Mesothelial cell of epicardium (in vitro differentiated cells): ENCODE results near the gene INSC. TPM values are rescaled to one million over a fixed set of nuclear protein-coding genes. Genes with fewer than 3 reads are reported as not detected.

Experiments used
- DNase-seq, 2 experiments: peaks; one replicate each; pipeline ENCODE4 v3.0.0; 2021; ENCODE audit warnings: low spot score in 2 of 2; ENCODE audit not compliant: unreplicated experiment in 2 of 2
- H3K27ac Mint-ChIP-seq: 2 replicates; pipeline ENCODE4 v1.8.0; 2021; ENCODE audit warnings: mixed read lengths
- H3K27me3 Mint-ChIP-seq: 2 replicates; pipeline ENCODE4 v1.8.0; 2021; ENCODE audit warnings: low read depth, mixed read lengths
- H3K36me3 Mint-ChIP-seq: 2 replicates; pipeline ENCODE4 v1.8.0; 2021; ENCODE audit warnings: mixed read lengths
- H3K4me1 Mint-ChIP-seq: 2 replicates; pipeline ENCODE4 v1.8.0; 2021; ENCODE audit warnings: mixed read lengths
- H3K4me3 Mint-ChIP-seq: 2 replicates; pipeline ENCODE4 v1.8.0; 2021; ENCODE audit warnings: mild to moderate bottlenecking, moderate library complexity, mixed read lengths
- H3K9me3 Mint-ChIP-seq: 2 replicates; pipeline ENCODE4 v1.8.0; 2021; ENCODE audit warnings: mixed read lengths
- total RNA-seq: library from RNA; stranded (reverse); gene quantifications from 3 replicates; pipeline ENCODE4 v1.2.1, GENCODE V29; 2021
- TF ChIP-seq, protein P1 (sequence below): fragments of 200-600 bp; sonication (generic); IDR thresholded peaks from one replicate; pipeline ENCODE4 v1.5.0; 2021; ENCODE audit warnings: antibody characterized with exemption; ENCODE audit not compliant: unreplicated experiment

The INSC gene
- total RNA-seq, 1 donor from 2014 or later, result not detected

DNA sequence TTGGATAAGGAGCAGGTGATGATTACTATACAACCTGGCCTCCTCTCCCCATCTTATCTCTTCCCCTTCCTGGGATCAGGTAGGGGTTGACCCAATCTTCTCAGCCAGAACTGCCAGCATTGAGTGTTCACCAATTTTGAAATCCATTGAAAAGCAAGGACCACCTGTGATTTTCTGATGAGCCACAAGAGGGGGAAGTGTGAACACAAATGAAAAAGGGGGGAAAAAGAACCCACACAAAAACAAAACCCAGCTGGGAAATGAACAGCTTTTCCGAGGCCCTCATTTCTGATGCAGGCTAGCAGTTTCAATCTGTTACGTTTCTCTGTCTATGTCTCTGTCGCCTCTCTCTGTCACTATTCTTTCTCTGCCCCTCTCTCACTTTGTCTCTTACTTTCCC is 161.9 kb downstream of the INSC start:
- no peak for DNase-seq
- H3K4me1 Mint-ChIP-seq, result peaks cover 5% of the 10 kb centered on the region
- no peak overlapping the region for H3K4me3 Mint-ChIP-seq
- H3K27me3 Mint-ChIP-seq, result peaks cover 1% of the 10 kb centered on the region
- no peaks in the 10 kb centered on the region for H3K9me3 Mint-ChIP-seq
- H3K36me3 Mint-ChIP-seq, result no peaks in the 10 kb centered on the region
- TF ChIP-seq, protein P1, sequence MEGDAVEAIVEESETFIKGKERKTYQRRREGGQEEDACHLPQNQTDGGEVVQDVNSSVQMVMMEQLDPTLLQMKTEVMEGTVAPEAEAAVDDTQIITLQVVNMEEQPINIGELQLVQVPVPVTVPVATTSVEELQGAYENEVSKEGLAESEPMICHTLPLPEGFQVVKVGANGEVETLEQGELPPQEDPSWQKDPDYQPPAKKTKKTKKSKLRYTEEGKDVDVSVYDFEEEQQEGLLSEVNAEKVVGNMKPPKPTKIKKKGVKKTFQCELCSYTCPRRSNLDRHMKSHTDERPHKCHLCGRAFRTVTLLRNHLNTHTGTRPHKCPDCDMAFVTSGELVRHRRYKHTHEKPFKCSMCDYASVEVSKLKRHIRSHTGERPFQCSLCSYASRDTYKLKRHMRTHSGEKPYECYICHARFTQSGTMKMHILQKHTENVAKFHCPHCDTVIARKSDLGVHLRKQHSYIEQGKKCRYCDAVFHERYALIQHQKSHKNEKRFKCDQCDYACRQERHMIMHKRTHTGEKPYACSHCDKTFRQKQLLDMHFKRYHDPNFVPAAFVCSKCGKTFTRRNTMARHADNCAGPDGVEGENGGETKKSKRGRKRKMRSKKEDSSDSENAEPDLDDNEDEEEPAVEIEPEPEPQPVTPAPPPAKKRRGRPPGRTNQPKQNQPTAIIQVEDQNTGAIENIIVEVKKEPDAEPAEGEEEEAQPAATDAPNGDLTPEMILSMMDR, result peak; percentile 43
- no peak overlapping the region for H3K27ac Mint-ChIP-seq

DNA sequence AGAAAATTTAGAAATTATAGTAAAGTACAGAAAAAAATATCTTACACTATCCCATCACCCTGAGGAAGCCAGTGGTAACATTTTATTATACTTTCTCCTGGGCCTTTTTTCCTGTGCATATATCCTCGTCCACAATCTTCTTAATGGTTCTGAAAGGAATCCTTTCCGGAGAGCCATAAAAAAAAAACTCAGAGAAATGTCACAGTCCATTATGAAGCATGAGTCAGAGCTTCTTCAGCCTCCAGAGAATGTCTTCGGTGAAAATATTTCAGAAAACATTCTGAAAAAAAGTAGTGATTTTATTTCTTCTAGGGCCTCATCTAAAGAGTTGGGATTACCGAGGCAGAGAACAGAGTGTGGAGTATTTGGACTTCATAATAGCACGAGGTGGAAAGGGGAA is 163.4 kb downstream of the INSC start:
- no peaks in the 10 kb centered on the region for H3K36me3 Mint-ChIP-seq
- no peak overlapping the region for H3K4me3 Mint-ChIP-seq
- TF ChIP-seq, protein P1, result no peak
- no peak for DNase-seq
- peaks cover 5% of the 10 kb centered on the region for H3K4me1 Mint-ChIP-seq
- H3K9me3 Mint-ChIP-seq, result no peaks in the 10 kb centered on the region
- H3K27ac Mint-ChIP-seq, result no peak overlapping the region
- peaks cover 6% of the 10 kb centered on the region for H3K27me3 Mint-ChIP-seq

DNA sequence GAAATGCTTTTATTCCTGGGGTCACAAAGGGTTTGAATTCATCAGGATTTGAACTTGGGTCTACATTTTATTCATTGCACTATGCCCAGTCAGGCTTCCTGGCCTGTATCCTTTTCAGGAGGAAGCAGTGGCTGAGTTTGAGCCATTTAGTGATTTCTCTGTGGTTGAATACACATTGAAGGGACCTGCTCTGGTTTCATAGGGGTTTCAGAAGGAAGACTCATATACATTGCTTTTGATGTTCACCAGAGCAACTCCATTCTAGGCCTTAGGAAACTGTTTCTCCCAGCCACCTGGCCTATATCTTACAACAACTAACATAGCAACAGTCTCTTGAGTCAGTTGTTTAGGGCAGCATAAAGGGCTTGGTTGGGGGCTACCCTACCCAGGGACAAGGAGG is 165.7 kb downstream of the INSC start:
- H3K36me3 Mint-ChIP-seq, result no peaks in the 10 kb centered on the region
- peaks cover 5% of the 10 kb centered on the region for H3K4me1 Mint-ChIP-seq
- H3K4me3 Mint-ChIP-seq, result no peak overlapping the region
- no peak for DNase-seq
- H3K27me3 Mint-ChIP-seq, result peaks cover 5% of the 10 kb centered on the region
- TF ChIP-seq, protein P1, result no peak
- H3K9me3 Mint-ChIP-seq, result no peaks in the 10 kb centered on the region
- no peak overlapping the region for H3K27ac Mint-ChIP-seq

DNA sequence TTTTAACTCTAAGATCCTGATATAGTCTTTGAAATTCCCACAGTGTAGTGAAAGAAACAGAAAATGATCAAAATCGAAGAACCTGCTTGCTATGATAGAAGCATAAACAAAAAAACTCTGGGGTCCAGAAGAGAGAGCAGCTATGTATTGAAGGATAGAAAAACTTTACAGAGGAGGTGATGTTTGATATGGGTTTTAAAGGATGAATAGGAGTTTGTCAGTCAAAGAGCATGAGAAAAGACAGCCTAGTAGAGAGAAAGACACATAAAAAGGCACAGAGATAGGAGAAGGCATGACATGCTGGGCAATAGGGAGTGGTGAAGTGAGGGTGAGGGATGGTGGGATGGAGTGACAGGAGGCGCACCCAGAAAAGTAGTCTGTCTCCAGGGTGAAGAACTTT is 168.0 kb downstream of the INSC start:
- H3K27ac Mint-ChIP-seq, result no peak overlapping the region
- no peaks in the 10 kb centered on the region for H3K36me3 Mint-ChIP-seq
- TF ChIP-seq, protein P1, result no peak
- no peak overlapping the region for H3K4me3 Mint-ChIP-seq
- no peaks in the 10 kb centered on the region for H3K4me1 Mint-ChIP-seq
- no peak for DNase-seq
- H3K27me3 Mint-ChIP-seq, result peaks cover 7% of the 10 kb centered on the region
- H3K9me3 Mint-ChIP-seq, result no peaks in the 10 kb centered on the region

DNA sequence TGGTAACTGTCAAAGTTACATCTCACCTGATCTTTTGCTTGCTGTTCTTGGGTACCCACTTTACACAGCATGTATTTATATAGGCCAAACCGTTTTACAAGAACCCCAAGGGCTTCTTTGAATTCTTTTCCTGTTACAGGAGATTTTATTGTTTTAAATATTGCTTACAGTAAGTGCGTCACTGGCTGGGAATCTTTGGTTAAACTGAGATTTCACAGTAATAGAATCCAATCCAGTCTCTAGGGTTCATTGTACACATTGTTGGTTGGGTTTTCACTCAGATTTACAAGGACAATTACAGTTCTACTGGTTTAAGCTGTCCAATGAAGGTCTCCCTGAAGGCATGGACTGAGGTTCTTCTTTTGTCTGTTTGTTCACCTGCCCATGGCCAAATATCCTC is 171.7 kb downstream of the INSC start:
- Mint-ChIP-seq H3K4me3 (no peak overlapping the region), H3K4me1 (no peaks in the 10 kb centered on the region), H3K36me3 (no peaks in the 10 kb centered on the region), H3K27ac (no peak overlapping the region), H3K27me3 (peaks cover 10% of the 10 kb centered on the region), H3K9me3 (no peaks in the 10 kb centered on the region)
- DNase-seq, result no peak
- TF ChIP-seq, protein P1, result no peak

DNA sequence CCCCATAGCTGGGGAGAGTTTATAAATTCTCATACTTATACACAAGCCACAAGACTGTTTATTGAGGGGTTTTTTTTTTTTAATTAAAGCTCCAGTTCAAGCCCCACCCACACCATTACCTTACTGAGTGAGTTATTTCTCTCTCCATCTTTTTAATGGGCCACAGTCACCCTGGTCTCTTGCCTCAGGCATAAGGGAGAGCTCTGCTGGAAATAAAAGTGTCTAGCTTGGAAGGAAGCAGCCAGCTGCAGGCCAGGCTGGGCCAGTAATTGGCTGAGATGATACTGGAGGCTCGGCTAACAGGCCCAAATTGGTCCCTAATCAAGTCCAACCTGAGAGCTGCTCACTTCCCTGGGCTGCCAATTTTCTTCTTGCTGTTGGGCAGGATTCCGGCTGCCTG is 174.1 kb downstream of the INSC start:
- Mint-ChIP-seq H3K27ac (no peak overlapping the region), H3K4me3 (no peak overlapping the region), H3K27me3 (peaks cover 9% of the 10 kb centered on the region), H3K4me1 (no peaks in the 10 kb centered on the region), H3K9me3 (no peaks in the 10 kb centered on the region), H3K36me3 (no peaks in the 10 kb centered on the region)
- TF ChIP-seq, protein P1, result no peak
- DNase-seq, result no peak
